OCI-LY3 (cell line): ENCODE data around the gene CHMP4A.

ENCODE experiments used
- CTCF ChIP-seq: fragments of 200-600, 300-600 bp; sonication (generic); IDR thresholded peaks from 2 replicates; pipeline ENCODE4 v1.5.1; 2014; ENCODE audit warnings: antibody characterized with exemption, low read length, low read depth
- EZH2phosphoT487 ChIP-seq: fragments of 200-600 bp; shearing (Covaris generic); IDR thresholded peaks from 2 replicates; pipeline ENCODE4 v1.6.1; 2018; ENCODE audit warnings: antibody characterized with exemption, mixed run types, low read depth

GRCh38 chr14:24234095-24235005, 21.1 kb upstream of the CHMP4A start:
- TF ChIP-seq CTCF (no peak), EZH2phosphoT487 (no peak)
